Cardiac fibroblast (primary cell): ENCODE data around the gene FGF12.

Experiments used
- DNase-seq, 2 donors: peaks; one replicate each; pipeline versions ENCODE4 v3.0.0 to v3.0.0-alpha.2; 2010; ENCODE audit warnings: low read depth in 2 of 2
- H3K4me3 ChIP-seq, 2 donors: replicated peaks in 1 of 2; 1 replicate in 1 of 2; 2 replicates in 1 of 2; pipeline ENCODE4 v1.5.1; 2011; ENCODE audit warnings: low read depth in 2 of 2, low read length in 2 of 2, mild to moderate bottlenecking in 2 of 2, moderate library complexity in 1 of 2
- TF ChIP-seq, protein P1 (sequence below): IDR thresholded peaks from one replicate; pipeline ENCODE4 v1.5.1; 2011; ENCODE audit warnings: low read depth, mild to moderate bottlenecking, low read length, inconsistent platforms

FGF12 gene

DNA sequence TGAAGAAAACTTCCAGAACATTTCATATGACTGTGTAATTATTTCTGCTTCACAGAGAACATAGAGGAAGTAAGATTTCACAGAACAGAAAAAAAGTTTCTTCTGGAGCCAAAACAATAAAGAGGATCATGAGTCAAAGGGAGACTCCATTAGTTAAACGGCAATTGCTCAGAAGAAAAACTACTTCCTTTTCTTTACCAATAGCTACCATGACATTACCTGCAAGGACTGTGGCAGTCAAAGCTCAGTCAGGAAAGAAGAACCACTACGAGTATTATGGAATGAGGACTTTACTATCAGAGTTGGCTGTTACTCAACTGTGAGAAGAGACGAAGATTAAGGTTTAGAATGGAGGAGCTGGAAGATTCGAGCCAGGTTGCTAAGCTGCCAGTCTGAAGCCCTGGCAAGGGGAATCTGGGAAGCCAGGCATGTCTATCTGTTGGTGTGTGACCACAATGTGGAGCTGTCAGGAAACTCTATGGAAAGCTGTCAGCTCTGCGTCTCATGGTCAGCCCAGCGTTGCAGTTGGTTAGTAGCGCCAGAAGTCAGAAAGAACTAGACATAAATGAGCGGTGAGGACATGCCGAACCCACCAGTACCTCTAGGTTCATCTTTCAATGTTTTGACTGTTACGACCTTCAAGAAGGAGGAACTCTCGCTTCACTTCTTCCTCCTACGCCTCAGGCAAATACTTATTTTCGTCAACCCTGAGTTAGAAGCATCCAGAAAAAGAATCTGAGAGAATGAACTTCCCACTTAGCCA lies 604.3 kb downstream of the FGF12 start:
- TF ChIP-seq, protein P1, sequence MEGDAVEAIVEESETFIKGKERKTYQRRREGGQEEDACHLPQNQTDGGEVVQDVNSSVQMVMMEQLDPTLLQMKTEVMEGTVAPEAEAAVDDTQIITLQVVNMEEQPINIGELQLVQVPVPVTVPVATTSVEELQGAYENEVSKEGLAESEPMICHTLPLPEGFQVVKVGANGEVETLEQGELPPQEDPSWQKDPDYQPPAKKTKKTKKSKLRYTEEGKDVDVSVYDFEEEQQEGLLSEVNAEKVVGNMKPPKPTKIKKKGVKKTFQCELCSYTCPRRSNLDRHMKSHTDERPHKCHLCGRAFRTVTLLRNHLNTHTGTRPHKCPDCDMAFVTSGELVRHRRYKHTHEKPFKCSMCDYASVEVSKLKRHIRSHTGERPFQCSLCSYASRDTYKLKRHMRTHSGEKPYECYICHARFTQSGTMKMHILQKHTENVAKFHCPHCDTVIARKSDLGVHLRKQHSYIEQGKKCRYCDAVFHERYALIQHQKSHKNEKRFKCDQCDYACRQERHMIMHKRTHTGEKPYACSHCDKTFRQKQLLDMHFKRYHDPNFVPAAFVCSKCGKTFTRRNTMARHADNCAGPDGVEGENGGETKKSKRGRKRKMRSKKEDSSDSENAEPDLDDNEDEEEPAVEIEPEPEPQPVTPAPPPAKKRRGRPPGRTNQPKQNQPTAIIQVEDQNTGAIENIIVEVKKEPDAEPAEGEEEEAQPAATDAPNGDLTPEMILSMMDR = no peak
- peak in 1 of 2 donors; percentile 4 for DNase-seq
- no peak overlapping the region for H3K4me3 ChIP-seq

DNA sequence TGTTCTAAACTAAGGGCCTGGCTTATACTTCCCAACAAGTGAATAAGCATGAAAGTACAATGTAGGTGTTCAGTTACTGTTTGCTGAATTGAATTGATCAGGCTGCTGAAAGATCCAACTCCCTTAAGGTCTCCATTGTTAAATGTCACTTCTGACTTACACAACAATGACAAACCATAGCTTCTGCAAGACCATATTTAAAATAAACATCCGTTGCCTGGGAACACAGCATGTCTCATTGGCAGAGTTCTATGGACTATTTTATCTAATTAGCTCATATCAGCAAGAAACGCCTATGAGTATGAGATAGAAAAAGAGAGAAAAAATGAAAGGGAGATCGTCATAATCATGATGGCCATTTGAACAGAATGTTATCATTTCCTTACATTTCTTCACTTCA lies 605.4 kb downstream of the FGF12 start:
- peak in 1 of 2 donors; percentile 6 for DNase-seq

DNA sequence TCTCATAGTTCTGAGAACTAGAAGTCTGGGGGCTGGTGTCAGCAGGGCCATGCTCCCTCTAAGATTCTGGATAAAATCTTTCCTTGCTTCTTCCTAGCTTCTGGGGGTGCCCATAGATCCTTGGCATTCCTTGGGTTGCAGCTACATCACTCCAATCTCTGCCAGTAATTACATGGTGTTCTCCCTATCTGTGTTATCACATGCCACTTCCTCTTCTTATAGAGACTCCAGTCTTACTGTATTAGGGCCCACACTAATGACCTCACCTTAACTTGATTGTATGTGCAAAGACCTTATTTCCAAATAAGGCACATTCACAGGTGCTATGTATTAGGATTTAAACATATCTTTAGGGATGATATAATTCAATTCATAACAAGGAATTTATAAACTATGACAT lies 618.5 kb downstream of the FGF12 start:
- TF ChIP-seq, protein P1 = no peak
- no peak overlapping the region for H3K4me3 ChIP-seq
- no peak for DNase-seq

More for the DNA sequence above, 605.4 kb downstream of the FGF12 start:
- TF ChIP-seq, protein P1 = no peak
- H3K4me3 ChIP-seq = no peak overlapping the region

DNA sequence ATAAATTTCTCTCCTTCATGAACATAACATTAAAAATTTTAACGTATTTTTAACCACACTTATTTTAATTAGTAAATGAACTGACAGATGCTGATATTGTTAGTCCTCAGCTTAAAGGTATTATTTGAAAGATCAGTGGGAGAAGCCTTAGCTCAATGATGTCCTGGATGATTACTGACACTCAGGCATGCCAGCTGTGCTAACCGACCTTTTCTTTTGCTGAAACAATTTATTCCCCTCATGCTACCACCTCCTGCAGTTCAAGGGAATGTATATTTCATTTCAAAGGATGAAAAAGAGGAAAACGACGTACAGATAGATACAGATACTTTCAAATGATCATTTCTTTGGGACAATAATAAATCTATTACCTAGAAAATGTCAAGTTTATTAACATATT lies 620.8 kb downstream of the FGF12 start:
- H3K4me3 ChIP-seq = no peak overlapping the region
- TF ChIP-seq, protein P1 = no peak
- DNase-seq = no peak

GRCh38 chr3:192092388-192093005 lies 634.8 kb downstream of the FGF12 start:
- no peak overlapping the region for H3K4me3 ChIP-seq
- TF ChIP-seq, protein P1 = no peak
- DNase-seq = peak in 1 of 2 donors; percentile 3

- H3K4me3 ChIP-seq = no peak overlapping the region
- DNase-seq = peak in 1 of 2 donors; percentile 20
- TF ChIP-seq, protein P1 = no peak
Measured at GRCh38 chr3:192091831-192092230, 635.5 kb downstream of the FGF12 start.
